Measurements from ENCODE around the gene CD164L2.

Gene CD164L2

GRCh38 chr1:27423709-27424108, 40.6 kb upstream of the CD164L2 start:
- no peak for ATAC-seq
- no peak for TF ChIP-seq GLIS3 (CRISPR knock-in tag; IDR thresholded peaks at IDR 0.05)
- no peak for TF ChIP-seq CSRNP3 (CRISPR knock-in tag; IDR thresholded peaks at IDR 0.05)

GRCh38 chr1:27418326-27419185, 35.4 kb upstream of the CD164L2 start:
- ATAC-seq, result peak; percentile 90

GRCh38 chr1:27417713-27418112, 34.6 kb upstream of the CD164L2 start:
- ATAC-seq, result no peak
- no peak for TF ChIP-seq ISL1 (CRISPR knock-in tag; IDR thresholded peaks at IDR 0.05)
- no peak for TF ChIP-seq GLIS3 (CRISPR knock-in tag; IDR thresholded peaks at IDR 0.05)
- TF ChIP-seq SNAI2 (CRISPR knock-in tag; IDR thresholded peaks at IDR 0.05), result no peak
- TF ChIP-seq CSDC2 (CRISPR knock-in tag; IDR thresholded peaks at IDR 0.05), result no peak
- no peak for TF ChIP-seq OSR1 (CRISPR knock-in tag; IDR thresholded peaks at IDR 0.05)
- no peak for TF ChIP-seq ARNTL (CRISPR knock-in tag; IDR thresholded peaks at IDR 0.05; ENCODE audit: borderline replicate concordance, low read depth)
- no peak for TF ChIP-seq ZFP30 (CRISPR knock-in tag; IDR thresholded peaks at IDR 0.05)
- TF ChIP-seq ZFP3 (CRISPR knock-in tag; IDR thresholded peaks at IDR 0.05), result no peak
- no peak for TF ChIP-seq PATZ1 (CRISPR knock-in tag; IDR thresholded peaks at IDR 0.05; ENCODE audit: borderline replicate concordance)
- TF ChIP-seq TCF4 (CRISPR knock-in tag; IDR thresholded peaks at IDR 0.05; ENCODE audit: borderline replicate concordance), result no peak
- no peak for TF ChIP-seq ZNF70 (CRISPR knock-in tag; IDR thresholded peaks at IDR 0.05)
- no peak for TF ChIP-seq ZC3H10 (CRISPR knock-in tag; IDR thresholded peaks at IDR 0.05)

More at GRCh38 chr1:27418326-27419185, 35.4 kb upstream of the CD164L2 start:
- no peak for TF ChIP-seq TCF4 (CRISPR knock-in tag; IDR thresholded peaks at IDR 0.05; ENCODE audit: borderline replicate concordance)
- TF ChIP-seq CSRNP3 (CRISPR knock-in tag; IDR thresholded peaks at IDR 0.05), result no peak
- no peak for TF ChIP-seq PPARA (CRISPR knock-in tag; IDR thresholded peaks at IDR 0.05; ENCODE audit: borderline replicate concordance)
- no peak for TF ChIP-seq ISL1 (CRISPR knock-in tag; IDR thresholded peaks at IDR 0.05)
- TF ChIP-seq OSR1 (CRISPR knock-in tag; IDR thresholded peaks at IDR 0.05), result no peak
- no peak for TF ChIP-seq CSDC2 (CRISPR knock-in tag; IDR thresholded peaks at IDR 0.05)
- no peak for TF ChIP-seq RARB (CRISPR knock-in tag; IDR thresholded peaks at IDR 0.05)
- no peak for TF ChIP-seq ARNTL (CRISPR knock-in tag; IDR thresholded peaks at IDR 0.05; ENCODE audit: borderline replicate concordance, low read depth)
- no peak for TF ChIP-seq ZC3H10 (CRISPR knock-in tag; IDR thresholded peaks at IDR 0.05)
- no peak for TF ChIP-seq GLIS3 (CRISPR knock-in tag; IDR thresholded peaks at IDR 0.05)
- TF ChIP-seq PATZ1 (CRISPR knock-in tag; IDR thresholded peaks at IDR 0.05; ENCODE audit: borderline replicate concordance), result no peak
- no peak for TF ChIP-seq ZFP30 (CRISPR knock-in tag; IDR thresholded peaks at IDR 0.05)
- no peak for TF ChIP-seq POU6F1 (CRISPR knock-in tag; IDR thresholded peaks at IDR 0.05; ENCODE audit: borderline replicate concordance, low read depth)
- TF ChIP-seq ZFP3 (CRISPR knock-in tag; IDR thresholded peaks at IDR 0.05), result no peak
- no peak for TF ChIP-seq CREB5 (CRISPR knock-in tag; IDR thresholded peaks at IDR 0.05; ENCODE audit: low read depth)
- no peak for TF ChIP-seq SNAI2 (CRISPR knock-in tag; IDR thresholded peaks at IDR 0.05)
- TF ChIP-seq ESRRG (CRISPR knock-in tag; IDR thresholded peaks at IDR 0.05), result no peak
- no peak for TF ChIP-seq BACH2 (CRISPR knock-in tag; IDR thresholded peaks at IDR 0.05; ENCODE audit: borderline replicate concordance)
